OCI-M1 (cell line): ENCODE data around the gene CREB3L1.
A peak's percentile ranks its signal among the peaks of the same experiment; 100 is the strongest.
"Not testable (repeated sequence)": the region's sequence is repeated elsewhere in the genome, so short reads cannot be mapped to it uniquely, and the experiment has no call there.

ENCODE experiments used
- DNase-seq: peaks from one replicate; lab custom pipeline; 2025; lab: John Stamatoyannopoulos, UW

CREB3L1 gene

GRCh38 chr11:46249103-46249937 is 28.1 kb upstream of the CREB3L1 start:
- peak; percentile 88 for DNase-seq

GRCh38 chr11:46249938-46250744 is 27.3 kb upstream of the CREB3L1 start:
- peak; percentile 46 for DNase-seq

GRCh38 chr11:46250745-46251052 is 26.8 kb upstream of the CREB3L1 start:
- no peak for DNase-seq

- no peak for DNase-seq
These were observed 25.5 kb upstream of the CREB3L1 start for GRCh38 chr11:46251954-46252353.

GRCh38 chr11:46252373-46252914 is 25.0 kb upstream of the CREB3L1 start:
- no peak for DNase-seq

GRCh38 chr11:46253258-46254132 is 24.0 kb upstream of the CREB3L1 start:
- no peak for DNase-seq

- no peak for DNase-seq
These were observed 23.4 kb upstream of the CREB3L1 start for GRCh38 chr11:46254133-46254491.

GRCh38 chr11:46256540-46257001 is 20.9 kb upstream of the CREB3L1 start:
- no peak for DNase-seq

- not testable (repeated sequence) for DNase-seq
These were observed 18.1 kb upstream of the CREB3L1 start for GRCh38 chr11:46259347-46259746.

- DNase-seq: no peak
These were observed 17.4 kb upstream of the CREB3L1 start for GRCh38 chr11:46259971-46260560.

- DNase-seq: no peak
These were observed 14.3 kb upstream of the CREB3L1 start for GRCh38 chr11:46263120-46263519.

- DNase-seq: no peak
These were observed 13.4 kb upstream of the CREB3L1 start for GRCh38 chr11:46264030-46264429.

GRCh38 chr11:46264976-46265375 is 12.5 kb upstream of the CREB3L1 start:
- no peak for DNase-seq

GRCh38 chr11:46265764-46266163 is 11.7 kb upstream of the CREB3L1 start:
- no peak for DNase-seq

GRCh38 chr11:46267930-46268329 is 9.5 kb upstream of the CREB3L1 start:
- peak; percentile 12 for DNase-seq

- DNase-seq: no peak
These were observed 6.8 kb upstream of the CREB3L1 start for GRCh38 chr11:46270684-46271083.

GRCh38 chr11:46271407-46271806 is 6.1 kb upstream of the CREB3L1 start:
- no peak for DNase-seq

- no peak for DNase-seq
These were observed 5.3 kb upstream of the CREB3L1 start for GRCh38 chr11:46271875-46272815.

- DNase-seq: no peak
These were observed 4.5 kb upstream of the CREB3L1 start for GRCh38 chr11:46272816-46273427.
